D721Med (cell line): ENCODE data around the gene DDIT3.

ENCODE experiments used
- DNase-seq: peaks from one replicate; pipeline ENCODE4 v3.0.0; 2011; ENCODE audit warnings: low spot score; ENCODE audit not compliant: insufficient read length
- FAIRE-seq: peaks from 2 replicates; lab custom pipeline; 2011; peaks lifted over from hg19 to GRCh38; lab: Jason Lieb, UNC
- CTCF ChIP-seq: IDR thresholded peaks from 2 replicates; pipeline ENCODE4 v1.5.1; 2012; ENCODE audit warnings: mild to moderate bottlenecking, control low read depth; ENCODE audit not compliant: insufficient read depth; ENCODE audit errors: missing control alignments

The DDIT3 gene

GRCh38 chr12:57474862-57475261 lies 45.5 kb downstream of the DDIT3 start:
- DNase-seq = no peak
- no peak for TF ChIP-seq CTCF
- FAIRE-seq = no peak

GRCh38 chr12:57474430-57474829 lies 45.9 kb downstream of the DDIT3 start:
- DNase-seq (no peak), FAIRE-seq (no peak)
- TF ChIP-seq CTCF = no peak

GRCh38 chr12:57473886-57474285 lies 46.4 kb downstream of the DDIT3 start:
- FAIRE-seq (no peak), DNase-seq (no peak)
- TF ChIP-seq CTCF = no peak

- DNase-seq (no peak), FAIRE-seq (no peak)
- no peak for TF ChIP-seq CTCF
Measured at GRCh38 chr12:57473392-57473791, 46.9 kb downstream of the DDIT3 start.

- FAIRE-seq (no peak), DNase-seq (no peak)
- TF ChIP-seq CTCF = no peak
Measured at GRCh38 chr12:57472391-57472790, 47.9 kb downstream of the DDIT3 start.

GRCh38 chr12:57471661-57472060 lies 48.7 kb downstream of the DDIT3 start:
- FAIRE-seq (no peak), DNase-seq (no peak)
- no peak for TF ChIP-seq CTCF

GRCh38 chr12:57470970-57471656 lies 49.2 kb downstream of the DDIT3 start:
- FAIRE-seq (no peak), DNase-seq (no peak)
- TF ChIP-seq CTCF = no peak
